A549 (cell line): Measurements from ENCODE around the gene DPY19L1. TPM values are rescaled to one million over a fixed set of nuclear protein-coding genes. Genes with fewer than 3 reads are reported as not detected.
A peak's percentile ranks its signal among the peaks of the same experiment; 100 is the strongest.

Experiments used
- ATOH8 ChIP-seq: fragments of 250-450 bp; sonication (Bioruptor Pico); IDR thresholded peaks from 2 replicates; pipeline ENCODE4 v1.5.0; 2020; ENCODE audit warnings: low read depth, mild to moderate bottlenecking, moderate library complexity
- BCL3 ChIP-seq: fragments of >200 bp; sonication (Bioruptor Twin); formaldehyde crosslinking; IDR thresholded peaks from 3 replicates; pipeline ENCODE4 v1.6.1; 2016
- BHLHE40 ChIP-seq: IDR thresholded peaks from 2 replicates; pipeline ENCODE4 v1.6.1; 2012; ENCODE audit warnings: low read depth, low read length, inconsistent platforms
- CBX2 ChIP-seq: fragments of 200-600 bp; sonication (generic); IDR thresholded peaks from 2 replicates; pipeline ENCODE4 v1.6.1; 2016; ENCODE audit warnings: low read depth, mild to moderate bottlenecking, borderline replicate concordance
- CBX8 ChIP-seq: fragments of 200-600 bp; sonication (generic); IDR thresholded peaks from 2 replicates; pipeline ENCODE4 v1.6.1; 2016
- CEBPB ChIP-seq, 2 experiments: fragments of >200 bp in 1 of 2; sonication (Bioruptor Twin) in 1 of 2; formaldehyde crosslinking in 1 of 2; IDR thresholded peaks; 2 replicates each; pipeline ENCODE4 v1.6.1; 2012 to 2016
- CHD4 ChIP-seq: fragments of 200-600 bp; sonication (generic); IDR thresholded peaks from 2 replicates; pipeline ENCODE4 v1.6.1; 2016; ENCODE audit warnings: antibody characterized with exemption, mild to moderate bottlenecking, borderline replicate concordance
- E2F6 ChIP-seq: IDR thresholded peaks from 2 replicates; pipeline ENCODE4 v1.6.1; 2012; ENCODE audit warnings: low read depth, borderline replicate concordance
- EHMT2 ChIP-seq: fragments of 200-600 bp; sonication (generic); IDR thresholded peaks from 2 replicates; pipeline ENCODE4 v1.6.1; 2016; ENCODE audit warnings: antibody characterized with exemption, low read depth, mild to moderate bottlenecking, moderate library complexity
- EP300 ChIP-seq, 2 experiments: fragments of >200 bp; sonication (Bioruptor Twin); formaldehyde crosslinking; IDR thresholded peaks; 2 replicates in 1 of 2; 3 replicates in 1 of 2; pipeline ENCODE4 v1.6.1; 2016 to 2017
- ESRRA ChIP-seq: fragments of 150-350 bp; IDR thresholded peaks from 2 replicates; pipeline ENCODE4 v1.6.1; 2014; ENCODE audit warnings: mild to moderate bottlenecking, low read length, borderline replicate concordance
- FOSB ChIP-seq: fragments of 250-450 bp; sonication (Bioruptor Pico); IDR thresholded peaks from 2 replicates; pipeline ENCODE4 v1.5.0; 2020; ENCODE audit warnings: mild to moderate bottlenecking, moderate library complexity
- FOSL2 ChIP-seq, 2 experiments: fragments of 450-650 bp in 1 of 2; fragments of >200 bp in 1 of 2; sonication (Bioruptor Twin) in 1 of 2; formaldehyde crosslinking; IDR thresholded peaks; 2 replicates each; pipeline versions ENCODE4 v1.5.0 to v1.6.1; 2016 to 2020; ENCODE audit warnings: mild to moderate bottlenecking in 1 of 2, moderate library complexity in 1 of 2
- GATA3 ChIP-seq: IDR thresholded peaks from 2 replicates; pipeline ENCODE4 v1.6.1; 2012; ENCODE audit warnings: borderline replicate concordance
- HDAC2 ChIP-seq: fragments of 200-600 bp; sonication (generic); IDR thresholded peaks from 2 replicates; pipeline ENCODE4 v1.6.1; 2016
- HEYL ChIP-seq: fragments of 250-450 bp; sonication (Bioruptor Pico); IDR thresholded peaks from 2 replicates; pipeline ENCODE4 v1.8.0; 2021; ENCODE audit warnings: mild to moderate bottlenecking, moderate library complexity
- HOXA7 ChIP-seq: fragments of 250-450 bp; sonication (Bioruptor Pico); IDR thresholded peaks from 2 replicates; pipeline ENCODE4 v1.5.0; 2020; ENCODE audit warnings: mild to moderate bottlenecking, moderate library complexity
- HOXB13 ChIP-seq: fragments of 250-450 bp; sonication (Bioruptor Pico); IDR thresholded peaks from 2 replicates; pipeline ENCODE4 v1.5.0; 2020; ENCODE audit warnings: low read depth, mild to moderate bottlenecking, moderate library complexity
- HOXB5 ChIP-seq: fragments of 250-450 bp; sonication (Bioruptor Pico); IDR thresholded peaks from 2 replicates; pipeline ENCODE4 v1.5.0; 2020; ENCODE audit warnings: mild to moderate bottlenecking, moderate library complexity
- JUN ChIP-seq, 2 experiments: fragments of >200 bp; sonication (Bioruptor Twin); formaldehyde crosslinking; IDR thresholded peaks; 2 replicates in 1 of 2; 3 replicates in 1 of 2; pipeline ENCODE4 v1.6.1; 2016 to 2017
- JUNB ChIP-seq: fragments of >200 bp; sonication (Bioruptor Twin); formaldehyde crosslinking; IDR thresholded peaks from 2 replicates; pipeline ENCODE4 v1.6.1; 2016
- MYC ChIP-seq: IDR thresholded peaks from 2 replicates; pipeline ENCODE4 v1.6.1; 2012; ENCODE audit warnings: mild to moderate bottlenecking, inconsistent platforms, low read length, improper control_type of control experiment, borderline replicate concordance
- NFE2L2 ChIP-seq: fragments of 150-350 bp; conservative IDR thresholded peaks from 2 replicates; pipeline ENCODE4 v1.6.1; 2014; ENCODE audit warnings: low read length
- PHF8 ChIP-seq: fragments of 200-600 bp; sonication (generic); IDR thresholded peaks from 2 replicates; pipeline ENCODE4 v1.6.1; 2016; ENCODE audit warnings: low read depth, mild to moderate bottlenecking, antibody characterized with exemption, moderate library complexity, borderline replicate concordance
- POLR2A ChIP-seq: IDR thresholded peaks from 2 replicates; pipeline ENCODE4 v1.6.1; 2012; ENCODE audit warnings: mild to moderate bottlenecking, low read length
- RARB ChIP-seq: fragments of 250-450 bp; sonication (Bioruptor Pico); IDR thresholded peaks from 2 replicates; pipeline ENCODE4 v1.8.0; 2021; ENCODE audit warnings: mild to moderate bottlenecking, moderate library complexity
- RCOR1 ChIP-seq: fragments of 150-350 bp; IDR thresholded peaks from 2 replicates; pipeline ENCODE4 v1.6.1; 2014; ENCODE audit warnings: antibody characterized with exemption, low read length, low read depth
- REST ChIP-seq: fragments of 200-600 bp; sonication (generic); IDR thresholded peaks from 2 replicates; pipeline ENCODE4 v1.6.1; 2016; ENCODE audit warnings: antibody characterized with exemption, mild to moderate bottlenecking, moderate library complexity
- RFX5 ChIP-seq: fragments of 450-650 bp; IDR thresholded peaks from 2 replicates; pipeline ENCODE4 v1.7.1; 2014; ENCODE audit warnings: antibody characterized with exemption, mild to moderate bottlenecking, moderate library complexity
- SMC3 ChIP-seq: fragments of >200 bp; sonication (Bioruptor Twin); formaldehyde crosslinking; IDR thresholded peaks from 3 replicates; pipeline ENCODE4 v1.6.1; 2018; ENCODE audit warnings: inconsistent platforms
- TFCP2L1 ChIP-seq: fragments of 250-450 bp; sonication (Bioruptor Pico); IDR thresholded peaks from 2 replicates; pipeline ENCODE4 v1.5.0; 2021; ENCODE audit warnings: mild to moderate bottlenecking
- TP53 ChIP-seq: fragments of 250-450 bp; sonication (Bioruptor Pico); IDR thresholded peaks from 2 replicates; pipeline ENCODE4 v1.5.0; 2021; ENCODE audit warnings: mild to moderate bottlenecking, moderate library complexity
- USF2 ChIP-seq: fragments of 450-650 bp; IDR thresholded peaks from 2 replicates; pipeline ENCODE4 v1.6.1; 2014; ENCODE audit warnings: antibody characterized with exemption
- ZFP36 ChIP-seq: fragments of 450-650 bp; IDR thresholded peaks from 2 replicates; pipeline ENCODE4 v1.6.1; 2014; ENCODE audit warnings: borderline replicate concordance; ENCODE audit not compliant: partially characterized antibody
- ZNF302 ChIP-seq: fragments of 250-450 bp; sonication (Bioruptor Pico); IDR thresholded peaks from 2 replicates; pipeline ENCODE4 v1.9.0; 2021; ENCODE audit warnings: inconsistent platforms, mild to moderate bottlenecking, moderate library complexity
- polyA plus RNA-seq, 4 experiments: library from polyadenylated mRNA; depleted of rRNA in 3 of 4; stranded (reverse); fragments of >200 nt; fragmentation: RNase III in 1 of 4; extraction: RNeasy Plus Mini Kit Qiagen cat#74134 plus additional on column Dnase treatment in 1 of 4; gene quantifications; 2 replicates in 3 of 4; 3 replicates in 1 of 4; pipeline ENCODE4 v1.2.3, GENCODE V29; 2011 to 2017
- TF ChIP-seq, protein P1 (sequence below): fragments of >200 bp; sonication (Bioruptor Twin); formaldehyde crosslinking; IDR thresholded peaks from 3 replicates; pipeline ENCODE4 v1.5.1; 2016

The DPY19L1 gene
- polyA plus RNA-seq, 2 of the 4 experiments (the other 2 are of a cell fraction) = 53.6 to 129 TPM

DNA sequence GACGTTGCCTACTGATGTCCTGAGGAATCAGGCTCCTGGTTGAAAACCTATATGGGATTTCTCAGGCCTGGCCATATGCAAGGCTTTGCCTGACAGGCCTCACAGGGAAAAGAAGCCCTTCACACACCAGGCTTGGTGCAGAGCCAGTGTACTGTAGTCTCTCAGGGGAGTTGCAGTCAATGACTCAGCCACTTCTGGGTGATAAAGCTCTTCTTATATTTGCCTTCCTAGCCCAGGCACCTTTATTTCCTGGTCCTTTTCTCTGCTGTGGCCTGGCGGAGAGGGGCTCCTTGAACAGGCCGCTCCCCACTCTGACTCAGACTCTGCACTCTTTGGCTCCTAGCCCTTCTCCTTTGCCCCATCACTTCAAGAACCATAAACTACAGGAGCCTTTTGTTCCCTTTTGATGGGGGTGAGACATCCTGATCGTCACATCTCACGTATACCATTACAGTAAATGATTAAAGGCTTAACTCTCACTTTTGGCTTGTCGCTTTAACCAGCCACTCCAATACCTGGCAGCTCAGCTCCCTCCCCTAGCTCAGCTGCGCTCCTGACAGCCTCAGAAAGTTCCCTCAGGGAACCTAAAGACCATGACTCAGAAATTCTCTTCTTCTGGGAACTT lies 33.5 kb downstream of the DPY19L1 start (continued):
- TF ChIP-seq EP300 (IDR thresholded peaks at IDR 0.05) = peak; percentile 70 to 89; a peak in 3 of 5 replicates
- no peak for TF ChIP-seq ESRRA
- no peak for TF ChIP-seq ATOH8 (CRISPR knock-in tag)
- no peak for TF ChIP-seq PHF8
- no peak for TF ChIP-seq HDAC2
- no peak for TF ChIP-seq HOXB5 (CRISPR knock-in tag)
- TF ChIP-seq GATA3 = peak; percentile 88
- no peak for TF ChIP-seq RCOR1
- no peak for TF ChIP-seq BHLHE40
- TF ChIP-seq FOSL2 (IDR thresholded peaks at IDR 0.05) = peak; percentile 93
- TF ChIP-seq FOSL2 (CRISPR knock-in tag; IDR thresholded peaks at IDR 0.05) = peak; percentile 94
- no peak for TF ChIP-seq CBX2
- TF ChIP-seq HEYL = no peak
- no peak for TF ChIP-seq TP53 (CRISPR knock-in tag)
- no peak for TF ChIP-seq EHMT2
- TF ChIP-seq ZFP36 = no peak
- TF ChIP-seq POLR2A = no peak
- no peak for TF ChIP-seq MYC
- 0 out of 4 replicates have a peak, but pooled peaks of 1 of the 2 experiments have one; percentile 4 for TF ChIP-seq CEBPB (IDR thresholded peaks at IDR 0.05)
- TF ChIP-seq BCL3 = peak; percentile 69; the same call in 2 of the 3 replicates
- TF ChIP-seq CBX8 = no peak
- TF ChIP-seq E2F6 = no peak
- TF ChIP-seq RARB (CRISPR knock-in tag) = peak; percentile 51; the same call in 1 of the 2 replicates
- TF ChIP-seq CHD4 = no peak
- TF ChIP-seq USF2 = no peak
- TF ChIP-seq NFE2L2 = peak; percentile 65; the same call in 1 of the 2 replicates
- TF ChIP-seq JUNB = peak; percentile 93
- no peak for TF ChIP-seq FOSB (CRISPR knock-in tag)
- TF ChIP-seq JUN (IDR thresholded peaks at IDR 0.05) = peak; percentile 81 to 94
- TF ChIP-seq HOXB13 (CRISPR knock-in tag) = no peak
- TF ChIP-seq HOXA7 (CRISPR knock-in tag) = no peak
- TF ChIP-seq RFX5 = no peak
- TF ChIP-seq, protein P1, sequence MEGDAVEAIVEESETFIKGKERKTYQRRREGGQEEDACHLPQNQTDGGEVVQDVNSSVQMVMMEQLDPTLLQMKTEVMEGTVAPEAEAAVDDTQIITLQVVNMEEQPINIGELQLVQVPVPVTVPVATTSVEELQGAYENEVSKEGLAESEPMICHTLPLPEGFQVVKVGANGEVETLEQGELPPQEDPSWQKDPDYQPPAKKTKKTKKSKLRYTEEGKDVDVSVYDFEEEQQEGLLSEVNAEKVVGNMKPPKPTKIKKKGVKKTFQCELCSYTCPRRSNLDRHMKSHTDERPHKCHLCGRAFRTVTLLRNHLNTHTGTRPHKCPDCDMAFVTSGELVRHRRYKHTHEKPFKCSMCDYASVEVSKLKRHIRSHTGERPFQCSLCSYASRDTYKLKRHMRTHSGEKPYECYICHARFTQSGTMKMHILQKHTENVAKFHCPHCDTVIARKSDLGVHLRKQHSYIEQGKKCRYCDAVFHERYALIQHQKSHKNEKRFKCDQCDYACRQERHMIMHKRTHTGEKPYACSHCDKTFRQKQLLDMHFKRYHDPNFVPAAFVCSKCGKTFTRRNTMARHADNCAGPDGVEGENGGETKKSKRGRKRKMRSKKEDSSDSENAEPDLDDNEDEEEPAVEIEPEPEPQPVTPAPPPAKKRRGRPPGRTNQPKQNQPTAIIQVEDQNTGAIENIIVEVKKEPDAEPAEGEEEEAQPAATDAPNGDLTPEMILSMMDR = no peak
- no peak for TF ChIP-seq TFCP2L1 (CRISPR knock-in tag)
- no peak for TF ChIP-seq REST
- TF ChIP-seq SMC3 = peak; percentile 43; the same call in 1 of the 3 replicates
- TF ChIP-seq ZNF302 (CRISPR knock-in tag) = no peak
